Loucy (cell line): Measurements from ENCODE around the gene KREMEN1.

Source experiments
- CTCF ChIP-seq: fragments of 200-600 bp; sonication (generic); conservative IDR thresholded peaks from 2 replicates; pipeline ENCODE4 v1.5.1; 2014; ENCODE audit warnings: mild to moderate bottlenecking, antibody characterized with exemption, low read length
- EZH2phosphoT487 ChIP-seq: fragments of 200-600 bp; IDR thresholded peaks from 2 replicates; pipeline ENCODE4 v1.6.1; 2018; ENCODE audit warnings: antibody characterized with exemption, mild to moderate bottlenecking, moderate library complexity, borderline replicate concordance

DNA sequence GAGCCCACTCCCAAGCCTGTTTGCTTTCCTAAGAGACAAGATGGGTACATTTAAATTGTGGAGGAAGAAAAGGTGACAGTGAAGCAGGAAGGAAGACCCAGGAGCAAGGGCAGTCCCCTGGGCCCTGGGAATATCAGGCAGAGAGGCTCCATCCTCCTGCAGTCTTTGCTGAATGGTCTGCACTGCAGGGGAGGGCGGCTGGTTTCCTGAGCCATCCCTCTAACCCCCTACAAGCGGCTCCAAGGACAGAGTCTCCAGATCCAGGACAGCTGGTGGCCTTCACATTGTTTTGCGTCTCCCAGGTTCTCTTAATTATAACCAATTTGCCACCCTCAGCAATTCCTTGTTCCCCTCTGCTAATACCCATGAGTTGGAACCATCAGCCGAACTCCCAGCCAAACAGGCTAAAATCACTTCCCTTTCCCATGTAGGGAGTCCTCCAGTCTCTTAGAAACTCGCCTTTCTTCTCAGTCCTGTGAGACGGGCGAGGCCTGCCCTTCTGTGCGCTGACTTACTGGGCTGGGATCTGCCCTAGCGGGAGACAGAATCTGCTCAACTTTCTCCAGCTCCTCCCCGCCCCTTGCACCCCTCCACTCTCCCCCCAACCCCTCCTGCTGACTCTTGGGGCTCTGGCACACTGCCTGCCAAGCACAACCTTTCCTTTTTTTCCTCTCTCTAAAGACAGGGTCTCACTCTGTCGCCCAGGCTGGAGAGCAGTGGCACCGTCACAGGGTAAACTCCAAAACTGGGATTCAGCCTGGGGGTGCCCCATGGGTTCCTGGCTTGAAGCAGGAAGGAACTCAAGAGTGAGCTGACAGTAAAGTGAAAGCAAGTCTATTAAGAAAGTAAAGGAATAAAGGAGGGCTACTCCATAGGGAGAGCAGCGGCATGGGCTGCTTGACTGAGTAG, 79.5 kb downstream of the KREMEN1 start:
- TF ChIP-seq CTCF (no peak), EZH2phosphoT487 (no peak)
